ENCODE results near the gene PEPD.

PEPD gene

DNA sequence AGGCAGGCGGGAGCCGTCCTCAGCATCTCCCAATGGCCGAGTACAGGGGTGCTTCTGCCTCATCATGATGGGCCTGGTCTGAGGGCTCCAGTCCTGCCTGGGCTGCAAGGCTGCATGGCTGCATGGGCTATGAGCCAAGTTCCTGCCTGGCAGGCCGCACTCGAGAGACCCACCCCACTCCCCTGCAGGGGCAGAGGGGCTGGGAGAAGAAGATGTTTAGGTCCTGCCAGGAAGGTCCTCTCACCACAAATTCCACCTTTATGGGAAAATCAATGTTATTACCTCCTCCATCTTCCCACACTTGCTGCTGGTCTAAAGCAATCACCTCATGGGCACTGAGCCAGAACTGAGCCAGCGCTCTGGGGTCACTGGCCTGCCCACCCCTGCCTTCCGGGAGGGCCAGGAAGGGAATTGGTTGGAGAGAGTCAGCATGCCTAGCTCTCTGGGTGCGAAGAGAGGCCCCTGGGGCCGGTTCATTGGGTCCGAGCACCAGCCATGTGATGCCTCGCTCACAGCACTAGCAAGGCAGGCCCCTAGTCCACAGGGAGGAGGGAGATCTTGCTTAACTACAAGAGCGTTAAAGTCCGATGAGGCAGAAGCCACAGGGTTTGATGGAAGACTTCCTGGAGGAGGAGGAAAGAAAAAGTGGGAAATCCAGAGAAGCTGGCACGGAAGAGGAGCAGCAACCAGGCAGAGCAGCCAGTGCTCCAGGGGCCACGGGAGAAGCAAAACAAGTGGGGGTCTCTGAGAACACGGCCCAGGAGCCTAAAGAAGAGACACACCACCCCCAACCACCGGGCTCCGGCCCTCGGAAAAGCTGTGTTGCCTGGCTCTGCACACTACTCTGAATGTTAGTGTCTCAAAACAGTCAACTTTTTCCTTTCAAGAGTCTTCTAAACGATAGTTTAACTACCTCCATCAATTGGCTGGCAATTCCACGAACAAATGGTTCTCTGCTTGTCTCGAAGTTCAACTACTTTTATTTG is 84.9 kb downstream of the PEPD start:
- TF ChIP-seq, protein P1, sequence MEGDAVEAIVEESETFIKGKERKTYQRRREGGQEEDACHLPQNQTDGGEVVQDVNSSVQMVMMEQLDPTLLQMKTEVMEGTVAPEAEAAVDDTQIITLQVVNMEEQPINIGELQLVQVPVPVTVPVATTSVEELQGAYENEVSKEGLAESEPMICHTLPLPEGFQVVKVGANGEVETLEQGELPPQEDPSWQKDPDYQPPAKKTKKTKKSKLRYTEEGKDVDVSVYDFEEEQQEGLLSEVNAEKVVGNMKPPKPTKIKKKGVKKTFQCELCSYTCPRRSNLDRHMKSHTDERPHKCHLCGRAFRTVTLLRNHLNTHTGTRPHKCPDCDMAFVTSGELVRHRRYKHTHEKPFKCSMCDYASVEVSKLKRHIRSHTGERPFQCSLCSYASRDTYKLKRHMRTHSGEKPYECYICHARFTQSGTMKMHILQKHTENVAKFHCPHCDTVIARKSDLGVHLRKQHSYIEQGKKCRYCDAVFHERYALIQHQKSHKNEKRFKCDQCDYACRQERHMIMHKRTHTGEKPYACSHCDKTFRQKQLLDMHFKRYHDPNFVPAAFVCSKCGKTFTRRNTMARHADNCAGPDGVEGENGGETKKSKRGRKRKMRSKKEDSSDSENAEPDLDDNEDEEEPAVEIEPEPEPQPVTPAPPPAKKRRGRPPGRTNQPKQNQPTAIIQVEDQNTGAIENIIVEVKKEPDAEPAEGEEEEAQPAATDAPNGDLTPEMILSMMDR (IDR thresholded peaks at IDR 0.05; ENCODE audit: extremely low read depth, missing control alignments): no peak
- no peak for DNase-seq (ENCODE audit: low spot score)

- DNase-seq (ENCODE audit: low spot score): no peak
- TF ChIP-seq, protein P1 (IDR thresholded peaks at IDR 0.05; ENCODE audit: extremely low read depth, missing control alignments): no peak
These were observed 85.8 kb downstream of the PEPD start for GRCh38 chr19:33435706-33436359.

- TF ChIP-seq, protein P1 (IDR thresholded peaks at IDR 0.05; ENCODE audit: extremely low read depth, missing control alignments): no peak
- DNase-seq (ENCODE audit: low spot score): no peak
These were observed 86.5 kb downstream of the PEPD start for GRCh38 chr19:33434886-33435705.

DNA sequence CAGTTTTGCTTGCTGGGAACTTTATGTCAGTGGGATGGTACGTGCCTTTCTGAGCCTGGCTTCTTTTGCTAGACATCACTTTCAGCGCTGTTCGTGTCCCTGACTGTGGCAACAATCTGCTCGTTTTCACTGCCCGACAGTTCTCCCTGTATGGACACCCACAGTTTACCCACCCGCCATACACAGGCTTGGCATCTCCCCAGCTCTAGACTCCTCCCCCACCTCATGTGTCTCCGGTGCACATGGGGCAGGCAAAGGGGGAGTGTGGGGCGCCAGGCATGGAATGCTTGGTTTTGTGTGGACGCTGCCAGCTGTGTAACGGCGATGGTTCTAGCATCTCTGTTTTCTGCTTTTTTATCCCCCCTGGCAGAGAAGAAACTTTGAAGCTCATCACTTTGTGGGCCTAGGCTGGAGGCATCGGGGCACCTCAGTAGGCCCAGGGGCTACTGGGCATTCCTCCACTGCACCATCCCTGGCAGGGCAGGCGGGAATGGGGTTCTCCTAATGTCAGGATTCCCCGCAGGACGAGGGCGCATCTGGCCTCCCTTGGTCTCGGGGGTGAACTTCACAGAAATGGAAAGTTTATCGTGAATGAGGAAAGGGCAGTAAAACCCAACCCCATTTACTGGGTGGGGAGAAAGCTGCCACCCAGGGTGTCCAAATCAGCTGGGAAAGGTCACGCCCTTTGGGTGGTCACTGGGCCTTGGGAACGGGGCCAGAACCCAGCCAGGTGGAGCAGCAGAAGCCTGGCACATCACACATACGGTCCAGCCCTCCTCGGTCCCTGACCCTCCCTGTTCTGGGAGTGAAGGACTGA is 87.3 kb downstream of the PEPD start:
- TF ChIP-seq, protein P1 (IDR thresholded peaks at IDR 0.05; ENCODE audit: extremely low read depth, missing control alignments): no peak
- DNase-seq (ENCODE audit: low spot score): no peak

- TF ChIP-seq, protein P1 (IDR thresholded peaks at IDR 0.05; ENCODE audit: extremely low read depth, missing control alignments): no peak
- DNase-seq (ENCODE audit: low spot score): no peak
These were observed 89.0 kb downstream of the PEPD start for GRCh38 chr19:33432446-33433170.

GRCh38 chr19:33432015-33432414 is 89.6 kb downstream of the PEPD start:
- DNase-seq (ENCODE audit: low spot score): no peak

More at GRCh38 chr19:33432015-33432414, 89.6 kb downstream of the PEPD start:
- TF ChIP-seq, protein P1 (IDR thresholded peaks at IDR 0.05; ENCODE audit: extremely low read depth, missing control alignments): no peak
